H9 (cell line): ENCODE measurements around the gene TSPEAR. TPM values are rescaled to one million over a fixed set of nuclear protein-coding genes. Genes with fewer than 3 reads are reported as not detected.

Source experiments
- DNase-seq: peaks from one replicate; pipeline ENCODE4 v3.0.0-alpha.2; 2017
- H2AFZ ChIP-seq: one replicate; pipeline ENCODE4 v1.6.1; 2013; ENCODE audit warnings: mild to moderate bottlenecking, low read length, control low read depth, moderate library complexity
- H2AK5ac ChIP-seq: 2 replicates; pipeline ENCODE4 v1.6.1; 2013; ENCODE audit warnings: low read length, control low read depth, mixed read lengths; ENCODE audit not compliant: insufficient read length
- H2BK120ac ChIP-seq: one replicate; pipeline ENCODE4 v1.6.1; 2013; ENCODE audit warnings: low read depth, mild to moderate bottlenecking, low read length, control low read depth, inconsistent platforms; ENCODE audit not compliant: poor library complexity, severe bottlenecking
- H2BK12ac ChIP-seq: 2 replicates; pipeline ENCODE4 v1.6.1; 2013; ENCODE audit warnings: low read length, control low read depth, mixed read lengths, low read depth; ENCODE audit not compliant: insufficient read length
- H2BK15ac ChIP-seq: 2 replicates; pipeline ENCODE4 v1.6.1; 2013; ENCODE audit warnings: low read depth, low read length, control low read depth
- H2BK20ac ChIP-seq: one replicate; pipeline ENCODE4 v1.6.1; 2013; ENCODE audit warnings: low read depth, mild to moderate bottlenecking, low read length, control low read depth, inconsistent platforms; ENCODE audit not compliant: poor library complexity, severe bottlenecking
- H2BK5ac ChIP-seq: 2 replicates; pipeline ENCODE4 v1.6.1; 2013; ENCODE audit warnings: low read length, control low read depth, mixed read lengths; ENCODE audit not compliant: insufficient read length
- H3K14ac ChIP-seq: 2 replicates; pipeline ENCODE4 v1.6.1; 2013; ENCODE audit warnings: low read length, control low read depth; ENCODE audit not compliant: insufficient read depth
- H3K18ac ChIP-seq: 2 replicates; pipeline ENCODE4 v1.6.1; 2013; ENCODE audit warnings: low read depth, mild to moderate bottlenecking, mixed read lengths, low read length, control low read depth; ENCODE audit not compliant: insufficient read length
- H3K23ac ChIP-seq: 2 replicates; pipeline ENCODE4 v1.6.1; 2013; ENCODE audit warnings: low read length, control low read depth, mixed read lengths, low read depth; ENCODE audit not compliant: insufficient read length
- H3K23me2 ChIP-seq: 2 replicates; pipeline ENCODE4 v1.6.1; 2013; ENCODE audit warnings: low read depth, mild to moderate bottlenecking, mixed read lengths, low read length, control low read depth; ENCODE audit not compliant: insufficient read length, poor library complexity, severe bottlenecking
- H3K27ac ChIP-seq: 2 replicates; pipeline ENCODE4 v1.5.1; 2013; ENCODE audit warnings: low read length, control low read depth, mixed read lengths, low read depth; ENCODE audit not compliant: insufficient read length
- H3K27me3 ChIP-seq: 2 replicates; pipeline ENCODE4 v1.6.1; 2013; ENCODE audit warnings: low read length, control low read depth, inconsistent platforms; ENCODE audit not compliant: insufficient read depth
- H3K4ac ChIP-seq: 2 replicates; pipeline ENCODE4 v1.6.1; 2013; ENCODE audit warnings: low read depth, mild to moderate bottlenecking, control low read depth, inconsistent platforms, low read length, moderate library complexity
- H3K4me1 ChIP-seq: 2 replicates; pipeline ENCODE4 v1.6.1; 2013; ENCODE audit warnings: low read length, control low read depth, inconsistent platforms; ENCODE audit not compliant: insufficient read depth
- H3K4me2 ChIP-seq: 2 replicates; pipeline ENCODE4 v1.6.1; 2013; ENCODE audit warnings: low read length, control low read depth, mixed read lengths; ENCODE audit not compliant: insufficient read length, insufficient read depth
- H3K56ac ChIP-seq: 2 replicates; pipeline ENCODE4 v1.6.1; 2013; ENCODE audit warnings: low read depth, mild to moderate bottlenecking, mixed read lengths, low read length, control low read depth; ENCODE audit not compliant: insufficient read length
- H3K79me1 ChIP-seq: 2 replicates; pipeline ENCODE4 v1.6.1; 2013; ENCODE audit warnings: low read depth, mild to moderate bottlenecking, moderate library complexity, low read length, control low read depth, inconsistent platforms; ENCODE audit not compliant: insufficient read depth, poor library complexity, severe bottlenecking
- H3K79me2 ChIP-seq: 2 replicates; pipeline ENCODE4 v1.6.1; 2013; ENCODE audit warnings: low read length, control low read depth, inconsistent platforms; ENCODE audit not compliant: insufficient read depth
- H3K9ac ChIP-seq: 2 replicates; pipeline ENCODE4 v1.6.1; 2013; ENCODE audit warnings: low read length, control low read depth, mixed read lengths; ENCODE audit not compliant: insufficient read length; ENCODE audit errors: extremely low read depth
- H3K9me3 ChIP-seq: one replicate; pipeline ENCODE4 v1.6.1; 2013; ENCODE audit warnings: low read depth, low read length, inconsistent platforms; ENCODE audit not compliant: control insufficient read depth
- H3T11ph ChIP-seq: one replicate; pipeline ENCODE4 v1.6.1; 2013; ENCODE audit warnings: mild to moderate bottlenecking, low read length, control low read depth, inconsistent platforms
- H4K20me1 ChIP-seq: one replicate; pipeline ENCODE4 v1.6.1; 2013; ENCODE audit not compliant: control insufficient read depth, insufficient read length, insufficient read depth
- H4K5ac ChIP-seq: 2 replicates; pipeline ENCODE4 v1.6.1; 2013; ENCODE audit warnings: low read depth, mild to moderate bottlenecking, mixed read lengths, low read length, control low read depth; ENCODE audit not compliant: insufficient read length
- H4K8ac ChIP-seq: replicated peaks from 2 replicates; pipeline ENCODE4 v1.6.1; 2013; ENCODE audit warnings: low read length, control low read depth, mixed read lengths, low read depth; ENCODE audit not compliant: insufficient read length
- H4K91ac ChIP-seq: 2 replicates; pipeline ENCODE4 v1.6.1; 2013; ENCODE audit warnings: low read depth, mild to moderate bottlenecking, moderate library complexity, mixed read lengths, low read length, control low read depth; ENCODE audit not compliant: insufficient read length
- H3K27ac Mint-ChIP-seq, 3 experiments: 2 replicates in 2 of 3; 3 replicates in 1 of 3; pipeline ENCODE4 v1.8.0; 2020 to 2021; ENCODE audit warnings: mixed read lengths in 3 of 3, mild to moderate bottlenecking in 1 of 3, moderate library complexity in 1 of 3
- H3K27me3 Mint-ChIP-seq: 2 replicates; pipeline ENCODE4 v1.8.0; 2021; ENCODE audit warnings: low read depth, mild to moderate bottlenecking, moderate library complexity, mixed read lengths
- H3K36me3 Mint-ChIP-seq, 3 experiments: 2 replicates in 2 of 3; 3 replicates in 1 of 3; pipeline ENCODE4 v1.8.0; 2020 to 2021; ENCODE audit warnings: low read depth in 3 of 3, mixed read lengths in 3 of 3; ENCODE audit not compliant: insufficient read depth in 1 of 3
- H3K4me1 Mint-ChIP-seq, 2 experiments: 2 replicates each; pipeline ENCODE4 v1.8.0; 2020; ENCODE audit warnings: mixed read lengths in 2 of 2
- H3K4me3 Mint-ChIP-seq, 2 experiments: 2 replicates in 1 of 2; 3 replicates in 1 of 2; pipeline ENCODE4 v1.8.0; 2020 to 2021; ENCODE audit warnings: mild to moderate bottlenecking in 2 of 2, mixed read lengths in 2 of 2, moderate library complexity in 1 of 2
- H3K9me3 Mint-ChIP-seq, 2 experiments: 2 replicates in 1 of 2; 3 replicates in 1 of 2; pipeline ENCODE4 v1.8.0; 2020; ENCODE audit warnings: mild to moderate bottlenecking in 2 of 2, mixed read lengths in 2 of 2, moderate library complexity in 1 of 2
- CTCF ChIP-seq: fragments of 200-600 bp; sonication (generic); conservative IDR thresholded peaks from 3 replicates; pipeline ENCODE4 v1.8.0; 2021; ENCODE audit warnings: antibody characterized with exemption, mild to moderate bottlenecking
- WGBS: extraction: QIAGEN DNeasy Blood & Tissue Kit; methylation state at CpG from one replicate; pipeline ENCODE4 v1.1.7; 2013; ENCODE audit warnings: missing lambda C conversion rate, low lambda C conversion rate, mixed read lengths; ENCODE audit not compliant: insufficient read length; ENCODE audit errors: extremely low coverage; 5-methylcytosine and 5-hydroxymethylcytosine counted together
- total RNA-seq: library from RNA; stranded (reverse); gene quantifications from 2 replicates; pipeline ENCODE4 v1.2.1, GENCODE V29; 2021

Gene TSPEAR
- total RNA-seq, 1 experiment from 2014 or later = 1.3 TPM

- H3K56ac ChIP-seq = no peak overlapping the region
- no peak overlapping the region for H4K8ac ChIP-seq
- no peaks in the 10 kb centered on the region for H3K27me3 ChIP-seq
- peaks cover 14% of the 10 kb centered on the region for H3K9me3 ChIP-seq
- H3K79me2 ChIP-seq = peaks cover 7% of the 10 kb centered on the region; the same call in 1 of the 2 replicates
- H2AK5ac ChIP-seq = no peak overlapping the region
- H2BK120ac ChIP-seq = no peak overlapping the region
- no peak overlapping the region for H3K27ac Mint-ChIP-seq
- DNase-seq = no peak
- no peak overlapping the region for H2BK15ac ChIP-seq
- no peak overlapping the region for H4K91ac ChIP-seq
- H4K5ac ChIP-seq = no peak overlapping the region
- no peak overlapping the region for H3K9ac ChIP-seq
- no peak overlapping the region for H3K4ac ChIP-seq
- peaks cover 25 to 31% (median 31%) of the 10 kb centered on the region in 3 experiments for H3K36me3 Mint-ChIP-seq
- TF ChIP-seq CTCF = peak; percentile 90
- no peak overlapping the region for H3K27ac ChIP-seq
- no peak overlapping the region for H3T11ph ChIP-seq
- no peak overlapping the region for H2BK12ac ChIP-seq
- H4K20me1 ChIP-seq = no peaks in the 10 kb centered on the region
- no peak overlapping the region for H2BK5ac ChIP-seq
- H3K4me1 Mint-ChIP-seq = peaks cover 18 to 26% of the 10 kb centered on the region in 2 experiments
- H2AFZ ChIP-seq = no peak overlapping the region
- no peak overlapping the region for H3K18ac ChIP-seq
- no peak overlapping the region for H3K4me2 ChIP-seq
- H3K23me2 ChIP-seq = peaks cover 3% of the 10 kb centered on the region
- peak overlapping the region; percentile 35 to 37; a peak in 2 of 5 replicates for H3K4me3 Mint-ChIP-seq
- no peaks in the 10 kb centered on the region for H3K27me3 Mint-ChIP-seq
- H3K14ac ChIP-seq = no peak overlapping the region
- H2BK20ac ChIP-seq = no peak overlapping the region
- peaks cover 20% of the 10 kb centered on the region in 2 experiments for H3K9me3 Mint-ChIP-seq
- H3K23ac ChIP-seq = no peak overlapping the region
- no peaks in the 10 kb centered on the region; the same call in 1 of the 2 replicates for H3K4me1 ChIP-seq
- WGBS = no CpG with 5 or more reads among the region's 4 CpGs
- H3K79me1 ChIP-seq = peaks cover 3% of the 10 kb centered on the region
These were observed 223.5 kb downstream of the TSPEAR start for GRCh38 chr21:44487831-44488230.
